DOHH2 (cell line): ENCODE data around the gene FCGR1A.
"Not testable (repeated sequence)": the region's sequence is repeated elsewhere in the genome, so short reads cannot be mapped to it uniquely, and the experiment has no call there.

Experiments used
- CTCF ChIP-seq: fragments of 200-600 bp; sonication (generic); IDR thresholded peaks from one replicate; pipeline ENCODE4 v1.5.1; 2014; ENCODE audit warnings: antibody characterized with exemption, mild to moderate bottlenecking, low read depth, low read length; ENCODE audit not compliant: poor library complexity, severe bottlenecking
- EZH2phosphoT487 ChIP-seq: fragments of 200-600 bp; sonication (generic); IDR thresholded peaks from 2 replicates; pipeline ENCODE4 v1.6.1; 2017; ENCODE audit warnings: borderline replicate concordance, mild to moderate bottlenecking, antibody characterized with exemption, low read length, moderate library complexity, mixed read lengths

- not testable (repeated sequence) for TF ChIP-seq CTCF, EZH2phosphoT487
Measured at GRCh38 chr1:149801628-149802027, 19.1 kb downstream of the FCGR1A start.
